T-helper 2 cell (primary cell): Measurements from ENCODE around the gene RNASEH2C.

Experiments
- DNase-seq, 5 experiments: peaks; one replicate each; pipeline versions ENCODE4 v3.0.0 to v3.0.0-alpha.2; 2012 to 2022

The RNASEH2C gene

GRCh38 chr11:65680192-65680743 lies 40.3 kb downstream of the RNASEH2C start:
- DNase-seq, result no peak

GRCh38 chr11:65672982-65673381 lies 47.6 kb downstream of the RNASEH2C start:
- DNase-seq, result no peak

GRCh38 chr11:65672180-65672860 lies 48.3 kb downstream of the RNASEH2C start:
- DNase-seq, result no peak
